HL-60/S4 (cell line): ENCODE results near the gene SERTM2.

ENCODE experiments used
- in situ Hi-C: fragments of 300-500 bp; cut with MboI; formaldehyde crosslinking; loops from 2 replicates; pipeline ENCODE4 v1.14.3; 2022; ENCODE audit warnings: low sequenced_read_pairs

The SERTM2 gene

GRCh38 chrX:111555406-111555958 is 44.0 kb downstream of the SERTM2 start:
- in situ Hi-C loops, result no loop called here

DNA sequence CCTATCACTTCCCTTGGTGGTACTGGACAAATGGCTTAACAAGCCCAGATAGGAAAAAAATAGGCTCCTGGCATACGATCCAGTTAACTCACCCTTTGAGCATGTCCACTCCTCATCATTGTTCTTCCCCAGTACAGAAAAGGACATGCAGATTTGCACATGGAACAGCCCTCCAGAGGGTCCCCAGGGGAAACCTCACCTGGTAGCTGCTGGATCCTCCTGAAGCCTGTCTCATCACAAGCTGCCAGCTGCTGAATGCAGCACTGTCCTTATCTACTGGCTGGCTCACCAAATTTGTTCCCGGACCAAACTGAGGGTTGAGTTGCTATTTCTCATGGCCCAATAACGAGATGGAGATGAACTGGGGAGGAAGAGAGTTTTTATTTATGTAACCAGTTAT is 49.4 kb downstream of the SERTM2 start:
- in situ Hi-C loops, result no loop called here

DNA sequence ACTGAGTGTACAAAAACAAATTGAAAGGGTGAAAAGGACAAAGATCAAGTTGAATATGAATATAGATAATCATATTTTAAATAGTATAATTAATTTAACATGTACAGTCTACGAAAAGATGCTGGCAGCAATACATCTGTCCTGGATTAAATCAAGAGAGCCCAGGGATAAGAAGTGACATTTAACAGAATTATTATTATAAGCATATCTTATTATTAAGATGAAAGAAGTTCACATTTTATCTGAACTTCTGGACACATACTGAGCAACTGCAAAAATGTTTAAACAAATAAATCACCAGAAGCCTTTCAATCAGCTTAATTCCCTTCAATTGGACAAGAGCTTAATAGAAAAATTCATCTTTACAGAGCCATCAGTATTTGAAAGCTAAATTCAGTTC is 50.4 kb downstream of the SERTM2 start:
- in situ Hi-C loops, result no loop called here

GRCh38 chrX:111567542-111568255 is 56.3 kb downstream of the SERTM2 start:
- in situ Hi-C loops, result no loop called here

GRCh38 chrX:111568354-111568753 is 56.9 kb downstream of the SERTM2 start:
- in situ Hi-C loops, result no loop called here

DNA sequence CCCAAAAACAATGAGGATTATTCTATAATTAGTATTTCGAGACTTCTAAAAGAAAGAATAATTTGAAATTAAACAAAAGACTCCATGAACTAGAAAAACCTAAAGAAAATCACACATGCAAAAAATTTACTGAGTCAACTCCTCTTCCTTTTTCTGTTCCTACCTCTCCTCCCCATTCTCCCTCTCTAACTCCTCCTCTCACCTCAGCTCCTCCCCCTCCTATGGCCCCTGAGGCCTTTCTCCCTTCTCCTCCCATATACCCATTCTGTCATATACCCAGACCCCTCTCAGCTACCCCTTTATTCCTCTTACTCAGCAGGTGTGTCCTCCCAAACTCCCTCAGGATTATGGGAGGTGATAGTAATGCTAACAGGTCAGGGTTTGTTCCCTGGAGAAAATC is 57.4 kb downstream of the SERTM2 start:
- in situ Hi-C loops, result no loop called here
